Stromal cell of bone marrow (primary cell): ENCODE data around the gene ZDHHC22.
A peak's percentile ranks its signal among the peaks of the same experiment; 100 is the strongest.

Experiments
- DNase-seq: peaks from one replicate; pipeline ENCODE4 v3.0.0-alpha.2; 2012; ENCODE audit warnings: low read depth

Gene ZDHHC22

GRCh38 chr14:77103951-77104350, 37.6 kb downstream of the ZDHHC22 start:
- DNase-seq, result no peak

- DNase-seq, result no peak
These were observed 38.1 kb downstream of the ZDHHC22 start for GRCh38 chr14:77103475-77103874.

DNA sequence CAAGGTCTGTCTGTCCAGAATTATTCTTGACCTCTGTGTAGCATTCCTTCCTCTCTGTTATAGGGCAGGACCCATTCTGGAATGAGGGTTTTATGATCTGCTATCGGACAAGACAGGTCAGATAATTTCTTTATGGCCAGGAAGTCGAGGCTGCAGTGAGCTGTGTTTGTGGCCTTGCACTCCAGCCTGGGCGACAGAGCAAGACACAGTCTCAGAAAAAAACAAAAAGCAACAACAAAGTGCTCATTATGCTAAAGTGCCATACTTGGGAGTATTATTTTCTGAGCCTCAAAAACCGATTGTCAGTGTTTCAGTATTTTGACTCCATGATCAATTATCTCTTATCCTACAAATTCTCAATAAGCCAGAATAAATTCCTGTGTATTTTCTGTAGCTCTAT, 39.4 kb downstream of the ZDHHC22 start:
- DNase-seq, result no peak

DNA sequence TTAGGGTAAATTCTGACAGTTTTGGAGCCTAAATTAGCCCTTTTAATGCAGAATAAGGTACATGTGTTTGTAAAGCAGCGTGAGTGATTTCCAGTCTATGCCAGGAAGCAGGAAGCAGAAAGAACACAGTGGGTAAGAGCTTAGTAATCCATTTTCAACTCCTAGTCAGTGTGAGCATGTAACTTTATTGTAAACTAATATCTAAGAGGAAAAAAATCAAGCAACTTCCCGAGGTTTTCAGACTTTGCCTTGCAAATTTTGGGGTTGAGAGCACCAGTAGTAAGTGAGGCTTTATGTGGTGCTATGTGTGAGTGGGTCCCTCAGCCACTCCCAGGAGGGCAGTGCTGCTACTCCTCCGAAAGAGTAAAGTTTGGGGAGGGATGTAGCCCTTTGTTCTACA, 40.6 kb downstream of the ZDHHC22 start:
- DNase-seq, result no peak

DNA sequence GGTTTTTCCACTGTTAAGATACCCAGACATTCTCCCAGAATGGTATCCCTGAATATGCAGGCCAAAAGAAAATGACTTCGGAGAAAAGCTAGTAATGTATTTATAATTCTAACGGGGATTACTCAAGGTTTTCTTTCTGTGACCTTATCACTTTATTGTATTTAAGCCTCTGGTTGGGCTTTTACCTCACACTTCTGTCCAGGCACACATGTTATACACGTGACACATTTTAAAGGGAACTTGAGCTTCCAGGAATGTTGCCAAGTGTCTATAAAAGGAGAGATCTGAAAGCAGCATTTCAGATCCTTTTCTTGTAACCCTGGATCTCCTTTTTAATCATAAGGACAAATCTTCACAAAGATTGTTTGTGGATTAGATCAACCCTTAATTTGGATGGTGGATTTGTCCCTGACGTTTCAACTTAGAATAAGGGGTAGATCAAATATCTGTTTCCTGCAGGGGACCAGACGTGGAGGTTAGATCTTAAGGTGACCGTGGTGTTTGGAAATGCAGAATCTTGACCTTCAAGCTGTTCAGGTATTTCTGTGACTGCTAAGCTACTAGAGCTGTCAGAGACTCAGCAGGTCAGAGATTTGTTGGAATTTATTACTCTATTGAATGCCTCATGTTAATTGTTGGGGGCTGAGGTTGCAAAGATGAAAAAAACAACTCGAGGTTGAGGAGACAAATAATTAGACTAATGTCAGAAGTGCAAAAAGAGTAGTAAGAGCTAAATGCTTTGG, 42.0 kb downstream of the ZDHHC22 start:
- peak; percentile 51 for DNase-seq

DNA sequence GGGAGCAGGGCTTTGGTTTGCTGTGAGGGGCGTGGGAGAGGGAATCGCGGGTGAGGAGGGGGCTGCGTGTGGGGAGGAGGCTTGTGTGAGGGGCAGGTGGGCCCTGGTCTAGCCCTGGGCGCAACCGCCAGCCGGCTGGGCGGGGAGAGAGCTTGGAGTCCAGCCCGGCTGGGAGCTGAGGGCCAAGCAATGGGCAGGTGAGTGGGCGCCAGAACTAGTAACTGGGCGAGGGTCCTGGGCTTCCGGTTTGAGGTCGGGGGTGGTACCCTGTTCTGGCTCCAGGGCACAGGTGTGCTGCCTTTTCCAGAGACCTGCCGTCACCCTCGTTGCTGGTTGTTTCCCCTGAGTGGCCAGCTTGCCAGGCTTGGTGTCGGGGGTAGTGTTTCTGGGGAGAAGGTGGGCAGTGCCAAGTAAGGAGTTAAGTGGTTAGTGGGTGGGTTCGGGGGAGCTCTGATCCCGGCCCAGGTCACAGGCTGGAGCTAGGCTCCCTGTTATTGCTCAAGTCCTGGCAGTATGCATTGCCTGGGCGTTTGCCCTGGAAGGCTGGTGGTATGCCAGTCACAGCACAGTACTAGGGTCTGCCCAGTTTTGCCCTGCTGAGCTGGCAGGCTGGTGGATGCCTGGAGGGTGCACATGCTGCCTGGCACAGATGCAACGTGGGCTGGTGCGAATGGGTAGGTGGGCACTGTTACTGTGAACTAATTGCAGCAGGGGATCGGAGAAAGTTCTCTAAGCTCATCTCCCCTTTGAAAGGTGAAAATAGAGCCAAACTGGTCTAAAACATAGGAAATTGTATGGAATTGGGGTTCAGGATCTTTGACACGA, 42.9 kb downstream of the ZDHHC22 start:
- no peak for DNase-seq

GRCh38 chr14:77097700-77098528, 43.7 kb downstream of the ZDHHC22 start, which contains the start of gene CIPC:
TSS of gene CIPC (plus strand) at chr14:77098258. CDS start at chr14:77105709, 7,451 bp downstream.
- DNase-seq, result peak; percentile 97

DNA sequence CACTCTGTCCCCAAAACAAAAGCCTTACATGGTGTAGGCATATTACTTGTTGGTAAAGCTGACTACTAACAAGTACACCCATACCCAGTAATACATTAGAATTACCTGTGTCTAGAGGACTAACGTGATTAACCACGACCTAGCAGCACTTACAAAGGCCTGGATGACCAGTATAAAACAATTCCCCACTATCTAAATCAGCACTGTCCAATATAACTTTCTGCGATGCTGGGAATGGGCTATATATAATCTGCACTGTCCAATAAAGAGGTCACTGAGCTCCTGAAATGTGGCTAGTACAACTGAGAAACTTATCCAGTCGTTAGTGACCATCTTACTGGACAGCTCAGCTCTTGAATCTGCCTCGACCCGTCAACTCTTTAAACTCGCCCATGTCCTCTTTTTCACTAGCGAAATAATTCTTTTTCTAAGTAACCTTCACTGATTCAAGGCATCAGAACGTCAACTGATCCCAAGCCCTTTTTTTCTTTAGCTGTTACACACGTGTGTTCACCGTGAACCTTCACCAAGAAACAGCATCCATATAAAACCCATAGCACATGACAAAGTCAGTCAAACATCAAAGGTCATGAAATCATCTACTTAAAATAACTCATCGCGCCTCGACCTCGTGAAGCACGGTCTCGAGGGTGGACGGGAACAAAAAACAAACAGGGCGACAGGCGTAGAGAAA, 44.4 kb downstream of the ZDHHC22 start:
- no peak for DNase-seq

- DNase-seq, result peak; percentile 57
These were observed 46.8 kb downstream of the ZDHHC22 start for GRCh38 chr14:77094672-77095284.

DNA sequence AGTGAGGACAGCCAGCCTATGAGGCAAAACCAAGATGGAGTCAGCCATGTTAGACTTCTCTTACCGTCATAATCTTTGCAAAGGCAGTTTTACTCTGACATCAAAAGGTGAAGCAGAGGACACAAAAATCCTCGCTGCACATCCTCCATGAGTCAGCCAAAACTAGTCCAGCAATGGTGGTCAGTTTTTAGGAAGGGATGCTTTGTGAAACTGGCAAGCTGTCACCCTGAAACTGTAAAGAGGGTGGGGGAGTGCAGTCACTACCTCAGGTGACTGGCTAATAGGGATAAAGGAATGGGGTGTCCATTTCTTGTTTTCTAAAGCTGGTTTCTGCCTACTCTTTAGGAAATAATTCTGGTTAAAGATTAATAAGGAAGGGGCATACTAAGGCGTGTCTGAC, 48.9 kb downstream of the ZDHHC22 start:
- DNase-seq, result no peak

GRCh38 chr14:77091518-77091917, 50.1 kb downstream of the ZDHHC22 start:
- no peak for DNase-seq

- no peak for DNase-seq
These were observed 52.9 kb downstream of the ZDHHC22 start for GRCh38 chr14:77088645-77089044.

GRCh38 chr14:77088219-77088618, 53.4 kb downstream of the ZDHHC22 start:
- DNase-seq, result no peak

DNA sequence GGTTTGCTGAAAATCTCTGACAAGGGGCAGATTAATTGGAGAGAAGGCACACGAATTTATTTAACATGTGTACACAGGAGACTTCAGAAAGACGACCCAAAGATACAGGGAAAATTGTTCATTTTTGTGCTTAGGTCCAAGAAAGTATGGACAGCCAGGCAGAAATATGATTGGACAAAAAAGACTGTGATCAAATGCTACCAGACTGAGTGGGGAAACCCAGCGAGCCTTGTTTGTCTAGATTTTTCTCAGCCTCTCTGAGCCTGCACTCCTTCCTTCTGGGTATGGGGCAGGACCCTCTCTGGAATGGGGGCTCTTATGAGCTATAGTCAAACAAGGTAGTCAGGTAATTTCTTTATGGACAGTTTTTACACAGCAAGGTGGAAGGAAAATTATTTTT, 54.0 kb downstream of the ZDHHC22 start:
- DNase-seq, result no peak

DNA sequence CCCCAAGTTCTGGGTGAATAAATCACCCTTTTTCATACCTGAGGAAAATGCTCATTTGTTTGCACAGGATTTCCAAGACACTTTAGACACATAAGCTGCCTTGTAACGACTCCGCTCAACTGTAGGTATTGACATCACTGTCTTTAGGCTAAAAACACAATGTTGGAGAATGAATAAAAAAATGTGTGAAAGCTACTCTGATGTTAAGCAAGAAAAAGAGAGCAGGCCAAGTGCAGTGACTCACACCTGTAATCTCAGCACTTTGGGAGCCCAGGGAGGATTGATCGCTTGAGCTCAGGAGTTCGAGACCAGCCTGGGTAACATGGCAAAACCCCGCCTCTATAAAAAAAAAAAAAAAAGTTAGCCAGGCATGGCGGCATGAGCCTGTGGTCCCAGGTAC, 54.6 kb downstream of the ZDHHC22 start:
- DNase-seq, result no peak

GRCh38 chr14:77086017-77086727, 55.4 kb downstream of the ZDHHC22 start:
- DNase-seq, result no peak

- no peak for DNase-seq
These were observed 56.1 kb downstream of the ZDHHC22 start for GRCh38 chr14:77085538-77085937.

DNA sequence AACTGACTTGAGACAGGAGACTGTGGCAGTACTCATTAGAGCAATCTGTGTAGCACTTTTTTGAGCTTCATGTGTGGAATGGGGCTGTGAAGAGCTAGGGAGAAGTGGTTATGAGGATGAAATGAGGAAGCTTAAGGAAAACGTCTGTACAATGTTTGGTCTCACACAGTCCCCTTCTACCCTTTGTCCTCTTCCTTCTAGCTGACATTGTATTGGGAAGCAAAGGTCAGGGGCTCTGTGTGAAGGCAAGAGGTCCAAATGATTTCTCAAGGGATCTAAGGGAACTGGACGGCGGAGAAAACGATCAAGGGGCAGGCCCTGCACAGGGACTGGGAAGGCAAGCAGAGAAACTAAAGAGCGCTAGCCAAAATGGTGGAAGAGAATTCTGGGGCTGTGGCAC, 56.6 kb downstream of the ZDHHC22 start:
- DNase-seq, result no peak

DNA sequence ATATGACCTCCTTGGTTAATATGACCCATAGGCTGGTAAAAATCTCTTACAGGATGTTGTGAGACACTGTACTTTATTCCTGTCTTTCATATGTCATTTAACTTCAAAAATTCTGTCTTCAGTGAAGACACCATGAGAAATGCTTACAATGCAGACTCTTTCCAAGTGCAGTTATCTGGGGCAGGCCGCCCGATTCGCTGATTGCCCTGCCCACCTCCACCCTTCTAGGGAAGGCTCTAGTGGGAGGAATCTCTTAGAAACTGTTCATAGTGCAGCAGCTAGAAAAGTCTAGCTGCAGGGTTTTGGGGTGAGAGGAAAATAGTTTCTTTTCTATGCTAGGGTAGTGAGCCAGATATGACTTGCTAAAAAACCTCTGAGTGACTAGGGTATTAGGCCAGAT, 58.5 kb downstream of the ZDHHC22 start:
- DNase-seq, result no peak

- no peak for DNase-seq
These were observed 59.2 kb downstream of the ZDHHC22 start for GRCh38 chr14:77082356-77082755.
